OCI-LY7 (cell line): Measurements from ENCODE around the gene NINJ2.

ENCODE experiments used
- CTCF ChIP-seq: fragments of 200-600 bp; sonication (generic); conservative IDR thresholded peaks from 2 replicates; pipeline ENCODE4 v1.5.1; 2014; ENCODE audit warnings: mild to moderate bottlenecking, antibody characterized with exemption, low read length, moderate library complexity, mixed read lengths
- EZH2phosphoT487 ChIP-seq: fragments of 200-600 bp; sonication (generic); IDR thresholded peaks from 2 replicates; pipeline ENCODE4 v1.6.1; 2018; ENCODE audit warnings: low read depth, borderline replicate concordance, mild to moderate bottlenecking, mixed run types, antibody characterized with exemption, low read length, moderate library complexity, mixed read lengths

- TF ChIP-seq CTCF: no peak
- TF ChIP-seq EZH2phosphoT487: no peak
Observed at GRCh38 chr12:583251-583869, 79.9 kb downstream of the NINJ2 start.
